ENCODE data around the gene GPR42. TPM values are rescaled to one million over a fixed set of nuclear protein-coding genes. Genes with fewer than 3 reads are reported as not detected.

The GPR42 gene
- total RNA-seq, 1 experiment from 2014 or later = not detected

DNA sequence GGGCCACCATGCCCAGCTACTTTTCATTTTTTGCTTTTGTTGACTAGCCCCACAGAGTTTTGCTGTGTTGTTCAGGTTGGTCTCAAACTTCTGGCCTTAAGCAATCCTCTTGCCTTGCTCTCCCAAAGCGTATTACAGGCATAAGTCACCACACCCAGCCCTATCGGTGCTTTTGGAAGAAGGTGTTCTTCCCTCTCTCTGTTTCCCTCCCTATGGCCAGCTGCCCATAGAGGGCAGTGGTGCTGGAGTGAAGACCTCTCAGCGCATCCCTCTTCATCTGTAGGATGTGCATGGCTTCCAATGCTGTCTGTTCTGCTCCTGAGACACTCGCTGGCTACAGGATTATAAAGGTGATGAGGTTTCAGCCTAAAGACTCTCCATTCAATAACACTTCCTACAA lies 43.2 kb upstream of the GPR42 start (continued):
- TF ChIP-seq NR2C2 (CRISPR knock-in tag; IDR thresholded peaks at IDR 0.05) (no peak), ZMAT4 (CRISPR knock-in tag; IDR thresholded peaks at IDR 0.05) (no peak), TEAD1 (CRISPR knock-in tag; IDR thresholded peaks at IDR 0.05) (no peak), ZNF423 (CRISPR knock-in tag; IDR thresholded peaks at IDR 0.05) (no peak)

DNA sequence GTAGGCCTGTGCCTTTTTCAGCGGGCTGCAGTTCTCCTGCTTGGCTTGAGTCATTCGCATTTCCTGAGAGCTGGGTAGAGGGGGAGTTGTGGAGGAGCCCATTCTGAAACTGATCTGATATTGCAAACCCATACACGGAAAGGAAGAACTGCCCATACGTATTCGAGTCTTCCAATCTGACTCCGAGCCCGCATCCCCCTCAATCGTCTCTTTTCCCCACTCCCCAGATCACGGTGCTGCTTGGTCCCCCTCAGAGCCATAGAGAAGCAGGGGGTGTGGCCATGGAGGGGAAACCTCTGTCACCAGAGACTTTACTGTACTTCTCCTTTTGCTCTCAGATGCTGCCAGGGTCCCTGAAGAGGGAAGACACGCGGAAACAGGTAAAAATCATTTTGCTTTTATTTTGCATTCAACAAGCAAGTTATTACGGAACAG lies 42.0 kb upstream of the GPR42 start, which contains the start of gene CD22:
Gene CD22, plus strand, starts transcription at position 337 of the 435 bp plus-strand sequence. CDS start 2,854 bp downstream, outside the sequence.
- H3K9me3 Mint-ChIP-seq = no peaks in the 10 kb centered on the region
- ChIA-PET POLR2A (no interaction called here), CTCF (interaction anchor here (0.8 to 2.1 kb wide), 3 partner anchors 22 to 24 kb away, joined by 3 to 10 read pairs (median 4); no protein-coding TSS in a partner anchor)
- no peak within 1 kb of the TSS for H3K27ac Mint-ChIP-seq
- no peak within 1 kb of the TSS for H3K4me3 Mint-ChIP-seq
- no peak; the same call in 1 of the 2 replicates for ATAC-seq
- H3K4me1 Mint-ChIP-seq = peaks cover 13% of the 10 kb centered on the region
- H3K27me3 Mint-ChIP-seq (ENCODE audit: low read depth) = no peaks in the 10 kb centered on the region; the same call in 1 of the 2 replicates
- TF ChIP-seq, protein P1, sequence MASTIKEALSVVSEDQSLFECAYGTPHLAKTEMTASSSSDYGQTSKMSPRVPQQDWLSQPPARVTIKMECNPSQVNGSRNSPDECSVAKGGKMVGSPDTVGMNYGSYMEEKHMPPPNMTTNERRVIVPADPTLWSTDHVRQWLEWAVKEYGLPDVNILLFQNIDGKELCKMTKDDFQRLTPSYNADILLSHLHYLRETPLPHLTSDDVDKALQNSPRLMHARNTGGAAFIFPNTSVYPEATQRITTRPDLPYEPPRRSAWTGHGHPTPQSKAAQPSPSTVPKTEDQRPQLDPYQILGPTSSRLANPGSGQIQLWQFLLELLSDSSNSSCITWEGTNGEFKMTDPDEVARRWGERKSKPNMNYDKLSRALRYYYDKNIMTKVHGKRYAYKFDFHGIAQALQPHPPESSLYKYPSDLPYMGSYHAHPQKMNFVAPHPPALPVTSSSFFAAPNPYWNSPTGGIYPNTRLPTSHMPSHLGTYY (CRISPR knock-in tag; IDR thresholded peaks at IDR 0.05) = no peak
- TF ChIP-seq, protein P2, sequence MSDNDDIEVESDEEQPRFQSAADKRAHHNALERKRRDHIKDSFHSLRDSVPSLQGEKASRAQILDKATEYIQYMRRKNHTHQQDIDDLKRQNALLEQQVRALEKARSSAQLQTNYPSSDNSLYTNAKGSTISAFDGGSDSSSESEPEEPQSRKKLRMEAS (CRISPR knock-in tag; IDR thresholded peaks at IDR 0.05) = no peak
- TF ChIP-seq STAT6 (CRISPR knock-in tag; conservative IDR thresholded peaks at IDR 0.05; ENCODE audit: low read depth) (no peak), E2F1 (CRISPR knock-in tag; IDR thresholded peaks at IDR 0.05) (no peak), MXD4 (CRISPR knock-in tag; IDR thresholded peaks at IDR 0.05; ENCODE audit: borderline replicate concordance) (no peak), JUN (CRISPR knock-in tag; IDR thresholded peaks at IDR 0.05) (no peak), ZNF512 (CRISPR knock-in tag; IDR thresholded peaks at IDR 0.05; ENCODE audit: borderline replicate concordance) (no peak), SMAD3 (CRISPR knock-in tag; IDR thresholded peaks at IDR 0.05; ENCODE audit: borderline replicate concordance) (no peak), HMGA2 (CRISPR knock-in tag; IDR thresholded peaks at IDR 0.05) (no peak)
- TF ChIP-seq, protein P3, sequence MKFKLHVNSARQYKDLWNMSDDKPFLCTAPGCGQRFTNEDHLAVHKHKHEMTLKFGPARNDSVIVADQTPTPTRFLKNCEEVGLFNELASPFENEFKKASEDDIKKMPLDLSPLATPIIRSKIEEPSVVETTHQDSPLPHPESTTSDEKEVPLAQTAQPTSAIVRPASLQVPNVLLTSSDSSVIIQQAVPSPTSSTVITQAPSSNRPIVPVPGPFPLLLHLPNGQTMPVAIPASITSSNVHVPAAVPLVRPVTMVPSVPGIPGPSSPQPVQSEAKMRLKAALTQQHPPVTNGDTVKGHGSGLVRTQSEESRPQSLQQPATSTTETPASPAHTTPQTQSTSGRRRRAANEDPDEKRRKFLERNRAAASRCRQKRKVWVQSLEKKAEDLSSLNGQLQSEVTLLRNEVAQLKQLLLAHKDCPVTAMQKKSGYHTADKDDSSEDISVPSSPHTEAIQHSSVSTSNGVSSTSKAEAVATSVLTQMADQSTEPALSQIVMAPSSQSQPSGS (CRISPR knock-in tag; IDR thresholded peaks at IDR 0.05; ENCODE audit: borderline replicate concordance, low read depth) = no peak
- TF ChIP-seq, protein P4, sequence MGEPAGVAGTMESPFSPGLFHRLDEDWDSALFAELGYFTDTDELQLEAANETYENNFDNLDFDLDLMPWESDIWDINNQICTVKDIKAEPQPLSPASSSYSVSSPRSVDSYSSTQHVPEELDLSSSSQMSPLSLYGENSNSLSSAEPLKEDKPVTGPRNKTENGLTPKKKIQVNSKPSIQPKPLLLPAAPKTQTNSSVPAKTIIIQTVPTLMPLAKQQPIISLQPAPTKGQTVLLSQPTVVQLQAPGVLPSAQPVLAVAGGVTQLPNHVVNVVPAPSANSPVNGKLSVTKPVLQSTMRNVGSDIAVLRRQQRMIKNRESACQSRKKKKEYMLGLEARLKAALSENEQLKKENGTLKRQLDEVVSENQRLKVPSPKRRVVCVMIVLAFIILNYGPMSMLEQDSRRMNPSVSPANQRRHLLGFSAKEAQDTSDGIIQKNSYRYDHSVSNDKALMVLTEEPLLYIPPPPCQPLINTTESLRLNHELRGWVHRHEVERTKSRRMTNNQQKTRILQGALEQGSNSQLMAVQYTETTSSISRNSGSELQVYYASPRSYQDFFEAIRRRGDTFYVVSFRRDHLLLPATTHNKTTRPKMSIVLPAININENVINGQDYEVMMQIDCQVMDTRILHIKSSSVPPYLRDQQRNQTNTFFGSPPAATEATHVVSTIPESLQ (CRISPR knock-in tag; IDR thresholded peaks at IDR 0.05) = no peak
- TF ChIP-seq, protein P5, sequence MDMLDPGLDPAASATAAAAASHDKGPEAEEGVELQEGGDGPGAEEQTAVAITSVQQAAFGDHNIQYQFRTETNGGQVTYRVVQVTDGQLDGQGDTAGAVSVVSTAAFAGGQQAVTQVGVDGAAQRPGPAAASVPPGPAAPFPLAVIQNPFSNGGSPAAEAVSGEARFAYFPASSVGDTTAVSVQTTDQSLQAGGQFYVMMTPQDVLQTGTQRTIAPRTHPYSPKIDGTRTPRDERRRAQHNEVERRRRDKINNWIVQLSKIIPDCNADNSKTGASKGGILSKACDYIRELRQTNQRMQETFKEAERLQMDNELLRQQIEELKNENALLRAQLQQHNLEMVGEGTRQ (CRISPR knock-in tag; IDR thresholded peaks at IDR 0.05) = no peak
- TF ChIP-seq, protein P6, sequence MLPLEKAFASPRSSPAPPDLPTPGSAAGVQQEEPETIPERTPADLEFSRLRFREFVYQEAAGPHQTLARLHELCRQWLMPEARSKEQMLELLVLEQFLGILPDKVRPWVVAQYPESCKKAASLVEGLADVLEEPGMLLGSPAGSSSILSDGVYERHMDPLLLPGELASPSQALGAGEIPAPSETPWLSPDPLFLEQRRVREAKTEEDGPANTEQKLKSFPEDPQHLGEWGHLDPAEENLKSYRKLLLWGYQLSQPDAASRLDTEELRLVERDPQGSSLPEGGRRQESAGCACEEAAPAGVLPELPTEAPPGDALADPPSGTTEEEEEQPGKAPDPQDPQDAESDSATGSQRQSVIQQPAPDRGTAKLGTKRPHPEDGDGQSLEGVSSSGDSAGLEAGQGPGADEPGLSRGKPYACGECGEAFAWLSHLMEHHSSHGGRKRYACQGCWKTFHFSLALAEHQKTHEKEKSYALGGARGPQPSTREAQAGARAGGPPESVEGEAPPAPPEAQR (CRISPR knock-in tag; IDR thresholded peaks at IDR 0.05) = no peak
- H3K36me3 Mint-ChIP-seq = no peaks in the 10 kb centered on the region
- no peak for DNase-seq (ENCODE audit: low spot score)

Data from WTC11 (cell line).